Activated CD4-positive, alpha-beta T cell treated with anti-CD3 and anti-CD28 coated beads, Interleukin-2, amount 50 U/mL, for 1 hour (primary cell): Measurements from ENCODE around the gene ATF7IP.
"Not testable (repeated sequence)": the region's sequence is repeated elsewhere in the genome, so short reads cannot be mapped to it uniquely, and the experiment has no call there.

Source experiments
- DNase-seq: peaks from one replicate; pipeline ENCODE4 v3.0.0-alpha.2; 2020

The ATF7IP gene, protein sequence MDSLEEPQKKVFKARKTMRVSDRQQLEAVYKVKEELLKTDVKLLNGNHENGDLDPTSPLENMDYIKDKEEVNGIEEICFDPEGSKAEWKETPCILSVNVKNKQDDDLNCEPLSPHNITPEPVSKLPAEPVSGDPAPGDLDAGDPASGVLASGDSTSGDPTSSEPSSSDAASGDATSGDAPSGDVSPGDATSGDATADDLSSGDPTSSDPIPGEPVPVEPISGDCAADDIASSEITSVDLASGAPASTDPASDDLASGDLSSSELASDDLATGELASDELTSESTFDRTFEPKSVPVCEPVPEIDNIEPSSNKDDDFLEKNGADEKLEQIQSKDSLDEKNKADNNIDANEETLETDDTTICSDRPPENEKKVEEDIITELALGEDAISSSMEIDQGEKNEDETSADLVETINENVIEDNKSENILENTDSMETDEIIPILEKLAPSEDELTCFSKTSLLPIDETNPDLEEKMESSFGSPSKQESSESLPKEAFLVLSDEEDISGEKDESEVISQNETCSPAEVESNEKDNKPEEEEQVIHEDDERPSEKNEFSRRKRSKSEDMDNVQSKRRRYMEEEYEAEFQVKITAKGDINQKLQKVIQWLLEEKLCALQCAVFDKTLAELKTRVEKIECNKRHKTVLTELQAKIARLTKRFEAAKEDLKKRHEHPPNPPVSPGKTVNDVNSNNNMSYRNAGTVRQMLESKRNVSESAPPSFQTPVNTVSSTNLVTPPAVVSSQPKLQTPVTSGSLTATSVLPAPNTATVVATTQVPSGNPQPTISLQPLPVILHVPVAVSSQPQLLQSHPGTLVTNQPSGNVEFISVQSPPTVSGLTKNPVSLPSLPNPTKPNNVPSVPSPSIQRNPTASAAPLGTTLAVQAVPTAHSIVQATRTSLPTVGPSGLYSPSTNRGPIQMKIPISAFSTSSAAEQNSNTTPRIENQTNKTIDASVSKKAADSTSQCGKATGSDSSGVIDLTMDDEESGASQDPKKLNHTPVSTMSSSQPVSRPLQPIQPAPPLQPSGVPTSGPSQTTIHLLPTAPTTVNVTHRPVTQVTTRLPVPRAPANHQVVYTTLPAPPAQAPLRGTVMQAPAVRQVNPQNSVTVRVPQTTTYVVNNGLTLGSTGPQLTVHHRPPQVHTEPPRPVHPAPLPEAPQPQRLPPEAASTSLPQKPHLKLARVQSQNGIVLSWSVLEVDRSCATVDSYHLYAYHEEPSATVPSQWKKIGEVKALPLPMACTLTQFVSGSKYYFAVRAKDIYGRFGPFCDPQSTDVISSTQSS

DNA sequence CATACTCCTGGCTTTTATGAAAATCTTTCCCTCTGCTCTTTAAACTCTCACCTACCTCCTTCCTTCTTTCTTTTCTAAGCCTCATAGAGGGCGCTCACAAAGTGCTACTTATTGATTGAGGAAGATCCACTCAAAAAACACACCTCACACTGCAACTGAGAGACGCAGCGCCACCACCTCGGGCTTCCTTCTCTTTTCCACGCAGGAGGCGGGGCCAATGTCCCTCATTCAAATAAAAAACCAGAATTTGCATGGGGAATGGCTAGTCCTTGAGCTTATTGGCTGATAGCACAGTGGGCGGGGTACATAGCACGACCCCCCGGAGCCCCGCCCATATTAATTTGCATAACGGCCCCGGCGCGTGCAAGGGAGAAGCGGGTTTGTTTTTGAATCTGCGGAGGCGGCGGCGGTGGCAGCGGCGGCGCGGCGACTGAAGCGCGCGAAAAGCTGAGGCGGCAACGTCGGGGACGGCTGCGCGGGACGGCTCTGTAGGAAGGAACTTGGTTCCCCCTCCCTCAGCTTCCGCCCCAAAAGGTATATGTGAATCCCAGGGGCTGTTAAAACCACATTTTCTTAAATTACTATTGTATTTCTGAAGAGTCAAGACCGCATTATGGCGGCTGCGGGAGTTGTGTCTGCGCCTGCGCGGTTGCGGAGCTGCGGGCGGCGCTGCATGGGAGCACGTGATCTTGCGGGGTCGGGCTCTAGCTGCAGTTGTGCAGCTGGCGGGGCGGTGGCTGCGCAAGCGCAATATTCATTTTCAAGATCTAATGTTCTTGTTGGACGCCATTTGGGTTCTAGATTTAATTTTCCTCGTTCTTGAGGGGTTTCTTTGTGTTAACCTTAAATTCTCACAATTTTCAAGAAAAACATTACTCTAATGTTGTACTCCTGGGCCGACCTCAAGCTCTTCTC lies at the start of gene ATF7IP:
ATF7IP (plus strand) TSS at position 389 of the 915 bp plus-strand sequence. CDS start 58,234 bp downstream, outside the sequence.
- DNase-seq: peak; percentile 93

DNA sequence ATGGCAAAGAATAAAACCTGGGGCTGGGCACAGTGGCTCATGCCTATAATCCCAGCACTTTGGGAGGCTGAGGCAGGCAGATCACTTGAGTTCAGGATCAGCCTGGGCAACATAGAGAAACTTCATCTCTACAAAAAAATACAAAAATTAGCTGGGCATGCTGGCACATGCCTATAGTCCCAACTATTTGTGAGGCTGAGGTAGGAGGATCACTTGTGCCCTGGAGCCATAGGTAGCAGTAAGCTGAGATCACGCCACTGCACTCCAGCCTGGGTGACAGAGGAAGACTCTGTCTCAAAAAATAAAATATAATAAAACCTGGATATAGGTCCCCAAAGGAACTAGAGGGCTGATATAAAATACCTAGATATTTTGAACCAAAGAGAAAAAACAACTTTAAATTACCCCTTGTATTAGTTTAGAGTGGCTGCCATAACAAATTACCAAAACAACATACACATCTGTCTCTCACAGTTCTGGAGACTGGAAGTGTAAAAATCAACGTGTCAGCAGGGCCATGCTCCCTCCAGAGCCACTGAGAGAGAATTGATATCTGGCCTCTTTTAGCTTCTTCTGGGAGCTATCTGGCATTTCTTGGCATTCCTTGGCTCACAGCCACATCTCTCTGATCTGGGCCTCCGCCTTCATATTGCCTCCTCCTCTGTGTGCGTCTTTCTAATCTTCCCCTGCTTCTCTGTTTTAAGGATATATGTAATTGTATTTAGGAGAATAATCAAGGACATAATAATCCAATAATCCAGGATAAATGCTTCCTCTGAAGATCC lies 47.9 kb upstream of the ATF7IP start:
- DNase-seq: no peak

DNA sequence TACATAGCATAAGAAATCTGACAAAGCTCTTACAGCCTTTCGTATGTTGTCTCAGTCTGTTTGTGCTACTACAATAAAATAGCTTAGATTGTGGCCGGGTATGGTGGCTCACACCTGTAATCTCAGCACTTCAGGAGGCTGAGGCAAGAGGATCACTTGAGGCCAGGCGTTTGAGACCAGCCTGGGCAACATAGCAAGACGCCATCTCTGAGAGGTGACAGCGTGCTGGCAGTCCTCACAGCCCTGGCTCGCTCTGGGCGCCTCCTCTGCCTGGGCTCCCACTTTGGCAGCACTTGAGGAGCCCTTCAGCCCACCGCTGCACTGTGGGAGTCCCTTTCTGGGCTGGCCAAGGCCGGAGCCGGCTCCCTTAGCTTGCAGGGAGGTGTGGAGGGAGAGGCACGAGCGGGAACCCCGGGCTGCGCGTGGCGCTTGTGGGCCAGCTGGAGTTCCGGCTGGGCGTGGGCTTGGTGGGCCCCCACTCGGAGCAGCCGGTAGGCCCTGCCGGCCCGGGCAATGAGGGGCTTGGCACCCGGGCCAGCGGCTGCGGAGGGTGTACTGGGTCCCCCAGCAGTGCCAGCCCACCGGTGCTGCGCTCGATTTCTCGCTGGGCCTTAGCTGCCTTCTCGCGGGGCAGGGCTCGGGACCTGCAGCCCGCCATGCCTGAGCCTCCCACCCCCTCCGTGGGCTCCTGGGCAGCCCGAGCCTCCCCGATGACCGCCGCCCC lies 45.6 kb upstream of the ATF7IP start:
- DNase-seq: not testable (repeated sequence)

DNA sequence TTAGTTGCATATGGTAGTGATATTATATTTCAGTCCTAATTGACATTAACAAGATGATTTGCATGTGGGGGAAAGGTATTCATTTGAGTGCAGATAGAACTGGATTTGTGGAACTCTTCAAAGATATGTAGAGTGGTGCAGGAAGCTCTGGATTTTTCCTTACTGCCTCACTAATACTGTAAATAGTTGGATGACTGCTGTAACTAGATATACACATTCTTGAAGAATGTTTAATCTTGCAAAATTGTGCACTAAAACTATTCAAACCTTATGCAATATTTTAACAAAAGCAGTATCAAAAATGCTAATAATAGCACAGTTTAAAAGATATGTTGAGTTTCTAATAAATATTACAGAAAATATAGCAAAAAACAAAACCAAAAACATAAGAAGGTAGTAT lies 43.1 kb upstream of the ATF7IP start:
- no peak for DNase-seq

DNA sequence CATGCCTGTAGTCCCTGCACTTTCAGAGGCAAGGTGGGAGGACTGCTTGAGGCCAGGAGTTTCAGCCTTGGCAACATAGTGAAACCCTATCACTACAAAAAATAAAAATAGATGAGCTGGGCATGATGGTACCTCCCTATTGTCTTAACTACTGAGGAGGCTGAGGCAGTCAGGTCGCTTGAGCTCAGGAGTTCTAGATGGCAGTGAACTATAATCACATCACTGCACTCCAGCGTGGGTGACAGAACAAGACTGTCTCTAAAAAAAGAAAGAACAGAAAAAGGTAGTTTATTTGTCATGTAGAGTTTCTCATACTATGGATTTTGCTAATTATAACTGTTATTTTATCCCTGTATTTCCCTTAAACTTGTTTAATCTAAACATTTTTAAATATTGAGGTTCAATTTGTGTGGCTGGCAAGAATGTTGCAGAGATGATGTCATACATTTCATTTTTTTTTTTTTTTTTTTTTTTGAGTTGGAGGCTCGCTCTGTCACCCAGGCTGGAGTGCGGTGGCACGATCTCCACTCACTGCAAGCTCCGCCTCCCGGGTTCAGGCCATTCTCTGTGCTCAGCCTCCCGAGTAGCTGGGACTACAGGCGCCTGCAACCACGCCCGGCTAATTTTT lies 39.7 kb upstream of the ATF7IP start:
- DNase-seq: no peak

DNA sequence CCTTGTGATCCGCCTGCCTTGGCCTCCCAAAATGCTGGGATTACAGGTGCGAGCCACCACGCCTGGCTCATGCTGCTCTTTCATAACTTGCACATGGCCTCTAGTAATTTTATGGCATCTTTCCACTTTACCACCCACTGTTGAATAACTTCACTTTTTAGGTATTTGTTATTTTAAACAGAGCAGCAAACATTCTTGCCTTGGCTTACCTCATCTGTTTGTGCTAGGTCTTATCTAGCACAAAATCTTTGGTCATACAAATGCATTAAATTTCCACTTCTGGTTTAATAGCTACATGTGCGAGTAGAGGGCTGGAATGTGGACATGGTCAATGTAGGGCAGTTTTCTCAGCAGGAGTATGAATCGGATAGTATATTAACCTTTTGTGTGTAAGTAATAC lies 38.8 kb upstream of the ATF7IP start:
- no peak for DNase-seq

DNA sequence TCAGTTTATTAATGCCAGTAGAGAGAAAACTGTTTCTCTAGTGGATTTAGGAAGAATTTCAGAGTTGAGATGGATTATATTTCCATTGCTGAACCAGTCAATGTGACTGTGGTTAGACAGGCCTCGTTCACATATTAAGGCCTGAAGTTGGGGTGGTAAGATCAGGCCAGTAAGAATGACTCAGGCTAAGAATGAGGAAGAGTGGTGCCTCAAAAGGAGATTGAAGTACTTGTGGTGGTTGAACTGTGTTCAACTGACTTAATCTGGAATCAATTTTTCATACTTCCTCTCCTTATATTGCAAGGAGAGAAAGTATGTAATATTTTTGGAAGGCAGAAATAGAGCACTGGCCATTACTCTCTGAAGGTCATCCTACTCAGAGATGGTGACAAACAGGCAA lies 37.8 kb upstream of the ATF7IP start:
- no peak for DNase-seq

DNA sequence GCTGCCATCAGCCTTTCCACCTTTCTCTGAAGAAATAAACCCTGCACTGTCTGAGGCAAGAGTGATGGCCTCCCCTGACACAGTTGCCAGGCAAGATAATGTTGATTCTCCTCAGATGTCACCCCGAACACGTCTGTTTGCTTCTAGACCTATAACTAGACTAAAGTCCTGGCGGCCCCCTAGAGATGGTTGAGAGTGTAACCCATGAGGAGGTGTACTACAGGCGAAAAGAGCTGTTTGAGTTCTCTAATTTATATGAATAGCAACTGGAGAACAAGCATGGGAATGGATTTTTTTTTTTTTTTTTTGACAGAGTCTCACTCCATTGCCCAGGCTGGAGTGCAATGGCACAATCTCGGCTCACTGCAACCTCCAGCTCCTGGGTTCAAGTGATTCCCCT lies 33.0 kb upstream of the ATF7IP start:
- DNase-seq: no peak

DNA sequence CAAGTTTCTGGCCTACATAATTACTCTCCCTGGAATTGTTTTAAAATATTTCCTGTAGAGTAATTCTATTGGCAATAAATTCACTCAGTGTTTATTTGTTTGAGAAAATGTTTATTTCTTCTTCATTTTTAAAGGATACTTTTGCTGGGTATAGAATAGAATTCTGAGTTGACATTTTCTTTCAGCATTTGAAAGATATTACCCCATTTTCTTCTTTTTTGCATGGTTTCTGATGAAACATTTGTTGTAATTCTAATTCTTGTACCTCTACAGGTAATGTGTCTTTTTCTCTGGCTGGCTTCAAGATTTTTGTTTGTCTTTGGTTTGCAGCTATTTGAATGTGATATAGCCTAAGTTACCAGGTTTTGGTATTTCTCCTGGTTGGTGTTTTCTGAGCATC lies 25.1 kb upstream of the ATF7IP start:
- DNase-seq: no peak

DNA sequence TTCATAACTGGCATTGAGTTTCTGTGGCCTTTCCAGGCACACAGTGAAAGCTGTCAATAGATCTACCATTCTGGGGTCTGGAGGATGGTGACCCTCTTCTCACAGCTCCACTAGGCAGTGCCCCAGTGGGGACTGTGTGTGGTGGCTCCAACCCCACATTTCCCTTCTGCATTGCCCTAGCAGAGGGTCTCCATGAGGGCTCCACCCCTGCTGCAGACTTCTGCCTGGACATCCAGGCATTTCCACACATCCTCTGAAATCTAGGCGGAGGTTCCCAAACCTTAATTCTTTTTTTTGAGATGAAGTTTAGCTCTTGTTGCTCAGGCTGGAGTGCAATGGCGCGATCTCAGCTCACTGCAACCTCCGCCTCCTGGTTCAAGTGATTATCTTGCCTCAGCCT lies 14.0 kb upstream of the ATF7IP start:
- DNase-seq: not testable (repeated sequence)

DNA sequence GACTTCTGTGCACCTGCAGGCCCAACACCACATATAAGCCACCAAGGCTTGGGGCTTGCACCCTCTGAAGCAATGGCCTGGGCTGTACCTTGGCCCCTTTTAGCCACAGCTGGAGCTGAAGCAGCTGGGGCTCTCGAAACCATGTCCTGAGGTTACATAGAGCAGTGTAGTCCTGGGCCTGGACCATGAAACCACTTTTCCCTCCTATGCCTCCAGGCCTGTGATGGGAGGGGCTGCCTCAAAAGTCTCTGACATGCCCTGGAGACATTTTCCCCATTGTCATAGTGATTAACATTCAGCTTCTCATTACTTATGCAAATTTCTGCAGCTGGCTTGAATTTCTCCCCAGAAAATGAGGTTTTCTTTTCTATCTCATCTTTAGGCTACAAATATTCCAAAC lies 13.4 kb upstream of the ATF7IP start:
- DNase-seq: not testable (repeated sequence)

DNA sequence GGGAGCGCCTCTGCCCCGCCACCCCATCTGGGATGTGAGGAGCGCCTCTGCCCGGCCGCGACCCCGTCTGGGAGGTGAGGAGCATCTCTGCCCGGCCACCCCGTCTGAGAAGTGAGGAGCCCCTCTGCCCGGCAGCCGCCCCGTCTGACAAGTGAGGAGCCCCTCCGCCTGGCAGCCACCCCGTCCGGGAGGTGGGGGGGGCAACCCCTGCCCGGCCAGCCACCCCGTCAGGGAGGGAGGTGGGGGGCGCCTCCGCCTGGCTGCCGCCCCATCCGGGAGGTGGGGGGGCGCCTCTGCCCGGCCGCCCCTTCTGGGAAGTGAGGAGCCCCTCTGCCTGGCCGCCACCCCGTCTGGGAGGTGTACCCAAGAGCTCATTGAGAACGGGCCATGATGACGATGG lies 10.8 kb upstream of the ATF7IP start:
- not testable (repeated sequence) for DNase-seq

DNA sequence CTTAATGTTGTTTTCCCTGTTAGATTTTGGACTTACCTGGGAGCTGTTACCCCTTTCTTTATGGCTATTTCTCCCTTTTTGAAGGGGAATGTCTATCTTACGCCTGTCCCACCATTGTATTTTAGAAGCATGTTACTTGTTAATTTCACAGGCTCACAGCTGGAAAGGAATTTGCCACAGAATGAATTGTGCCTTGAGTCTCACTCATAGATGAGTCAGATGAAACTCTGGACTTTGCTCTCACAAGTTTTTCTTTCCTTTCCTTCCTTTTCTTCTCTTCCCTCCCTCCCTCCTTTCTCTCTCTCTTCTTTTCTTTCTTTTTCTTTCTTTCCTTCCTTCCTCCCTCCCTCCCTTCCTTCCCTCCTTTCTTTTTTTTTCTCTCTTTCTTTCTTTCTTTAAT lies 9.3 kb upstream of the ATF7IP start:
- DNase-seq: no peak

DNA sequence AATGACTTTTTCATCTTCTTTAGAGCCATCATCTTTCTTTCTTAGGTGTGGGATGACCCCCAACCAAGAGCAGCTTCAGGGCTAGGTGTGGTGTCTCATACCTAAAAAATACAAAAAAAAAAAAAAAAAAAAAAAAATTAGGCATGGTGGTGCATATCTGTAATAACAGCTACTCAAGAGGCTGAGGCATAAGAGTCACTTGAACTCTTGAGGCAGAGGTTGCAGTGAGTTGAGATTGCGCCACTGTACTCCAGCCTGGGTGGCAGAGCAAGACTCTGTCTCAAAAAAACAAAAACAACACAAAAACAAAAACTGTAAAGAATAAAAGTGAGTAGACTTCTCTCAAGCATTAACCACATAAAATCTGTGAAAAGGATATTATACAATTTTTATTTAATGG lies 8.0 kb upstream of the ATF7IP start:
- DNase-seq: no peak

DNA sequence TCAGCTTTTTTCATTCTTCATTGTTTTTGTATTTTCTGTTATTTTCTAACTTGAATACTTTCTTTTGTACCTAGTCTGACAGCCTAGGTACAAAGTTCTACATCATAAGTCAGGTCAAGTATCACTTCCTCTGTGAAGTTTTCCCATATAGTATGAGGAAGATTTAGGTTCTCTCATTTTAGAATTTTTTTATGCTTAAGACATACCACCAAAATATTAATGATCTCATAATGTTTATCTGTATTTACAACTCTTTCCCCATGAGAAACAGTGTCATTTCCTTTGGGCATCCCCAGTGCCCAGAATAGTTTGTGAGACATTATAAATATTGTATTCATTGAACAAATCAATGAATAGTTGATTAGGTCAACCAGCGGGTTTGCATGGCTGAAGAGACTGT lies 3.1 kb upstream of the ATF7IP start:
- DNase-seq: no peak

DNA sequence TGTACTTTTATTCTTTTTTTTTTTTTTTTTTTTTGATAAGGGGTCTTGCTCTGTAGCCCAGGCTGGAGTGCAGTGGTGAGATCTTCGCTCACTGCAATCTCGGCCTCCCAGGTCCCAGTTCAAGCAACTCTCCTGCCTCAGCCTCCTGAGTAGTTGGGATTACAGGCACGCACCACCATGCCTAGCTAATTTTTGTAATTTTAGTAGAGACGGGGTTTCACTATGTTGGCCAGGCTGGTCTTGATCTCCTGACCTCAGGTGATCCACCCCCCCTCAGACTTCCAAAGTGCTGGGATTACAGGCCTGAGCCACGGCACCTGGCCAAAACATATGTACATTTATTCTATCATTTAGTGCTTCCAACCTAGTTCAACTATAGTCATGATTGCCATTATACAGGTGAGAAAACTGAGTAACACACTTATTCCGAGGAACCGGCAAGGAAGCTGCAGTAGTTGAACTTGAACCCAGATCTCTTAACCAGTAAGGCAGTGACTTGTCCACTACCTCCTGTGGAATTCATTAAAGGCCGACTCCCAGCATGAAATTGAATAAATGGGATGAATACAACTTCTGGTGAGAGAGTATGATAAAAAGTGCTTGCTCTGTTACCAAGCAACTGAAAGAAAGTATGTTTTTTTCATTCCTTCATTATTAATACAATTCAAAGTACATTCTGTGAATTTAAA lies 755 bp upstream of the ATF7IP start:
- no peak for DNase-seq

DNA sequence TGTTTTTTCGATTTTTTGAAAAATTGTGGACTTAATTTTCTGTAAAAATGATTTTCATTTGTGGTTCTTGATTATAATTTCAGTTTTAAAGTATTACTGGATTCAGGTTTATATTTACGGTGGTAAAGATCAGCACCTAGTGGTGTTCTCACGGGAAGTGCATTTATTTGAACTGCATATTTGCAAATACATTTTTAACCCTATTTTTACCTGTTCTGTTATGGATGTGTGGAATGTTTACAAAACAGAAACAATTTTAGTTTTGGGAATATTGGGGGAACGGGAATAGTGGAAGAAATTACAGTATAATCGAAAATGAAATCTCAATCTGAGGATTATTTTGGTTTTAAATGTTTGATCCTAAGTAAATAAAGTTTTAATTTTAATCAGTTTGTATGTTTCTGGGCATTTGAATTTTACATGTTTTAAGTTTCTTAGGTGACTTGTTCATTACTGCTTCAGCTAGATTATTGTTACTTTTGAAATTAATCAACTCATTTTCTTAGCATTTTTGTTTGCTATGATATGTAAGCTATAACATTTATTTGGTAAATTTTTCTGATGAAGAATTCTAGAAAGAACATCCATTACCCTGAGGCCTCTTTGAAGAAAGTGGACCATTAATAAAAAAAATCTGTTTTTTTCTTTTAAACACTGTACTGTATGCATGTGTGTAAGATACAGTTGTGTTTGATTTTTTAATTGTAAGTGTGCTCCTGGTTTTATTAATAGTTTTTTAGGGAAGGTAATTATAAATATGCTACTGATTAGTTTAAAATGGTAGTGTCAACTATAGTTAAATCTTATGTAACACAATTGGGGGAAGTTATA lies 942 bp downstream of the ATF7IP start:
- no peak for DNase-seq

DNA sequence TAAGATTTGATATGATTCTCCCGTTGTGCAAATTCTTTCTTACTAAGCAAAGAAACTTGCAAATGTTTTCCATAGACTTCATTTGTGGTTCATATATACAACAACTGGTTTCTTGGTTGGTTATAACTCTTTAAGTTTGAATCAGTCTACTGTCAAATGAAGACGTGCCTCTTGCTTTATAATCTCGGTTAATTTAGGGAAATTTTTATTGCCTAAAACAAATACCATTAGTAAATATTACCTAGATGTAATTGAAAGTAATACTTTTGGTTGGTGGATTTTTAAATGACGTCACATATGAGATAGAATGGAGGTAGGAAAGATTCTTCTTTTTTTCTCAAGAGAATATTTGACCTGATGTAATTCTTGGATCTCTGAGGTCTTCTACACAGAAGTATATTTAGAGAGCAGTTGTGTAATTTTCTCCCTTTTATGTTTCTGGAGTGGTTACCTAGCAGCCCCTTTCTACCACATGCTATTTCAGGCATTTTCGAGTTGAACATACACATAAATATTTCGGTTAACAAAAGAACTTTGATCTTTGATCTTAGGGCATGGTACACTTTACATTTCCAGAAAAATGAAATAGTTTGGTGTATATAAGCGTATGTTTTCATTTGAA lies 1.7 kb downstream of the ATF7IP start:
- DNase-seq: no peak
